HEK293 (cell line): ENCODE measurements around the gene GAS7.
"Not testable (repeated sequence)": the region's sequence is repeated elsewhere in the genome, so short reads cannot be mapped to it uniquely, and the experiment has no call there.

Experiments used
- CTCF ChIA-PET: fragments of 350-600 bp; formaldehyde crosslinking; extraction: SDS; loops from one replicate; lab custom pipeline; 2021; ENCODE audit warnings: antibody characterized with exemption; lab: Yijun Ruan, JAX
- POLR2A ChIA-PET: fragments of 300-600 bp; formaldehyde crosslinking; extraction: SDS; loops from one replicate; lab custom pipeline; 2020; ENCODE audit warnings: antibody characterized with exemption, inconsistent platforms; lab: Yijun Ruan, JAX
- H3K27ac ChIP-seq: fragments of 200-500 bp; sonication (Bioruptor generic); 2 replicates; pipeline ENCODE4 v1.5.1; 2014; ENCODE audit warnings: low read depth, low read length, control low read depth, inconsistent platforms; ENCODE audit errors: extremely low read depth
- H3K36me3 ChIP-seq, 2 experiments: fragments of 200-500 bp in 1 of 2; sonication (Bioruptor generic) in 1 of 2; 1 replicate in 1 of 2; 2 replicates in 1 of 2; pipeline ENCODE4 v1.5.1; 2014 to 2017; ENCODE audit warnings: inconsistent platforms in 2 of 2, low read length in 2 of 2; ENCODE audit not compliant: control insufficient read depth in 2 of 2, insufficient read depth in 1 of 2
- H3K4me1 ChIP-seq: fragments of 200-500 bp; sonication (Bioruptor generic); 2 replicates; pipeline ENCODE4 v1.5.1; 2014; ENCODE audit warnings: mild to moderate bottlenecking, low read length, inconsistent platforms; ENCODE audit not compliant: control insufficient read depth, insufficient read depth
- H3K4me3 ChIP-seq: 2 replicates; pipeline ENCODE4 v1.5.1; 2011; ENCODE audit warnings: low read depth, mild to moderate bottlenecking, control low read depth, low read length, moderate library complexity
- H3K9me3 ChIP-seq: fragments of 200-500 bp; sonication (Bioruptor generic); 2 replicates; pipeline ENCODE4 v1.5.1; 2014; ENCODE audit warnings: low read depth, low read length, inconsistent platforms; ENCODE audit not compliant: control insufficient read depth, insufficient read depth
- IKZF3 ChIP-seq: fragments of 450-650 bp; IDR thresholded peaks from 2 replicates; pipeline ENCODE4 v1.5.0; 2018; ENCODE audit warnings: missing biosample characterization, mild to moderate bottlenecking, missing genetic modification characterization, moderate library complexity
- MZF1 ChIP-seq: fragments of 450-650 bp; formaldehyde crosslinking; IDR thresholded peaks from 2 replicates; pipeline ENCODE4 v1.5.1; 2017; ENCODE audit warnings: missing biosample characterization, missing genetic modification characterization, borderline replicate concordance
- SALL2 ChIP-seq: fragments of 450-650 bp; formaldehyde crosslinking; IDR thresholded peaks from 2 replicates; pipeline ENCODE4 v1.5.0; 2017; ENCODE audit warnings: missing biosample characterization, mild to moderate bottlenecking, missing genetic modification characterization, borderline replicate concordance
- SCRT2 ChIP-seq: fragments of 450-650 bp; formaldehyde crosslinking; IDR thresholded peaks from 2 replicates; pipeline ENCODE4 v1.5.1; 2016; ENCODE audit warnings: missing biosample characterization, missing genetic modification characterization
- WT1 ChIP-seq: fragments of 450-650 bp; formaldehyde crosslinking; IDR thresholded peaks from 2 replicates; pipeline ENCODE4 v1.5.1; 2016; ENCODE audit warnings: missing biosample characterization, missing genetic modification characterization
- ZEB2 ChIP-seq: fragments of 450-650 bp; formaldehyde crosslinking; IDR thresholded peaks from 2 replicates; pipeline ENCODE4 v1.5.1; 2016; ENCODE audit warnings: missing biosample characterization, missing genetic modification characterization
- ZIC2 ChIP-seq: fragments of 450-650 bp; formaldehyde crosslinking; IDR thresholded peaks from 2 replicates; pipeline ENCODE4 v1.5.1; 2016; ENCODE audit warnings: missing biosample characterization, missing genetic modification characterization
- ZNF18 ChIP-seq: fragments of 450-650 bp; formaldehyde crosslinking; IDR thresholded peaks from 2 replicates; pipeline ENCODE4 v1.5.1; 2016; ENCODE audit warnings: missing biosample characterization, missing genetic modification characterization
- ZNF341 ChIP-seq: fragments of 450-650 bp; formaldehyde crosslinking; IDR thresholded peaks from 2 replicates; pipeline ENCODE4; 2016; ENCODE audit warnings: low read depth, missing biosample characterization, missing genetic modification characterization
- ZNF362 ChIP-seq: fragments of 450-650 bp; formaldehyde crosslinking; IDR thresholded peaks from 2 replicates; pipeline ENCODE4 v1.5.1; 2016; ENCODE audit warnings: missing biosample characterization, missing genetic modification characterization
- ZNF37A ChIP-seq: fragments of 450-650 bp; IDR thresholded peaks from 2 replicates; pipeline ENCODE4 v1.5.1; 2018; ENCODE audit warnings: missing biosample characterization, missing genetic modification characterization
- ZNF391 ChIP-seq: fragments of 450-650 bp; formaldehyde crosslinking; IDR thresholded peaks from 2 replicates; pipeline ENCODE4 v1.5.1; 2016; ENCODE audit warnings: low read depth, missing biosample characterization, missing genetic modification characterization, borderline replicate concordance
- ZNF394 ChIP-seq: fragments of 450-650 bp; formaldehyde crosslinking; IDR thresholded peaks from 2 replicates; pipeline ENCODE4 v1.5.1; 2016; ENCODE audit warnings: missing biosample characterization, missing genetic modification characterization, mild to moderate bottlenecking, moderate library complexity, borderline replicate concordance
- ZNF529 ChIP-seq: fragments of 450-650 bp; formaldehyde crosslinking; IDR thresholded peaks from 2 replicates; pipeline ENCODE4 v1.5.1; 2017; ENCODE audit warnings: missing genetic modification characterization, missing biosample characterization; ENCODE audit not compliant: insufficient replicate concordance
- ZNF560 ChIP-seq: fragments of 450-650 bp; formaldehyde crosslinking; IDR thresholded peaks from 2 replicates; pipeline ENCODE4 v1.5.1; 2017; ENCODE audit warnings: missing biosample characterization, missing genetic modification characterization, borderline replicate concordance
- ZNF561 ChIP-seq: fragments of 450-650 bp; IDR thresholded peaks from 2 replicates; pipeline ENCODE4 v1.5.1; 2018; ENCODE audit warnings: missing biosample characterization, missing genetic modification characterization, borderline replicate concordance
- ZNF654 ChIP-seq: fragments of 450-650 bp; formaldehyde crosslinking; IDR thresholded peaks from 2 replicates; pipeline ENCODE4 v1.5.1; 2016; ENCODE audit warnings: low read depth, missing biosample characterization, missing genetic modification characterization
- ZNF777 ChIP-seq: fragments of 450-650 bp; formaldehyde crosslinking; IDR thresholded peaks from 2 replicates; pipeline ENCODE4 v1.5.1; 2017; ENCODE audit warnings: missing biosample characterization, missing genetic modification characterization, borderline replicate concordance
- ZNF792 ChIP-seq: fragments of 450-650 bp; formaldehyde crosslinking; IDR thresholded peaks from 2 replicates; pipeline ENCODE4 v1.5.1; 2016; ENCODE audit warnings: missing biosample characterization, missing genetic modification characterization
- TF ChIP-seq, protein P1 (sequence below): fragments of 450-650 bp; formaldehyde crosslinking; IDR thresholded peaks from 2 replicates; pipeline ENCODE4 v1.5.1; 2016; ENCODE audit warnings: missing biosample characterization, missing genetic modification characterization

Gene GAS7

DNA sequence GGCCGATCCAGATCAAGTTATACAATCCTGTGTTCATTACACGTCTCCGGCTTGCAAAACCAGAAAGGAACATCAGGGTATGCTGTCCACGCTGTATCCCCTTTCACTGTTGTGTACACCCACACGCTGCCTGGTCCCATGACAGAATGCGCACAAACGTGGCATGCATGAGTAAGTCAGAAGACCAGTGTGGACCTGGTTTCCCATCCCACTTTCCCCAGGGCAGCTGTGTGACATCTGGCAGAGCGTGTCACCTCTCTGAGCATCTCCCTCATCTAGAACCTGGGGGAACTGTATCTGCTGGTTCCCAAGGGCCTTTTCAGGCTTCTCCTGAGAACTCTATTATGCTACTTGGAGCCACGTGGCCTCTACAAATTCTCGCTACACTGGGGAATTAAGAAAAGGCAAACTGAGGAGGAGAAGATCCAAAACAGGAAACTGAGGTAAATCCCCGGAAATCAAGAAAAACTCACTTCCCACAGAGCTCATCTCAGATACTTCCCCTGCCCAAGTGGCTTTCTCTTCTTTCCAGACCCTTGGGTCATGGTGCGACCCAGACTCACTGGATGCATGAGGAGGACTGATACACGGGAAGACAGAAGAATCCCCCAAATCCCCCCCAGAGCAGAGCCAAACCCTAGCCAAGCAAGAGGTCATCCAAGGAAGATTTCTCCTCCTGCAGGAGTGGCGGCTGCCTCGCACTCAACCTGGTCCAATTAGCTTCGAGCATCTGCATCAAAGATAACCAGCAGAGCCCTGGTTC is 139.3 kb downstream of the GAS7 start:
- H3K27ac ChIP-seq, result no peak overlapping the region
- POLR2A ChIA-PET, result no interaction called here

GRCh38 chr17:10057466-10057865 is 140.9 kb downstream of the GAS7 start:
- CTCF ChIA-PET, H3K4me1 ChIP-seq, H3K4me3 ChIP-seq, H3K27ac ChIP-seq, H3K9me3 ChIP-seq, H3K36me3 ChIP-seq, POLR2A ChIA-PET: not testable (repeated sequence)

More for the DNA sequence above, 139.3 kb downstream of the GAS7 start:
- Histone ChIP-seq H3K4me3 (no peak overlapping the region), H3K9me3 (no peaks in the 10 kb centered on the region), H3K4me1 (no peaks in the 10 kb centered on the region), H3K36me3 (no peaks in the 10 kb centered on the region)
- CTCF ChIA-PET, result no interaction called here
- no peak for TF ChIP-seq ZNF391 (tag by site-specific recombination)
- no peak for TF ChIP-seq ZNF18 (tag by site-specific recombination)
- TF ChIP-seq ZNF560, result no peak

- ChIA-PET CTCF (interaction anchor here (0.7 kb wide), 1 partner anchor 10 kb away, joined by 3 read pairs; no protein-coding TSS in a partner anchor), POLR2A (no interaction called here)
- Histone ChIP-seq H3K9me3 (no peaks in the 10 kb centered on the region), H3K27ac (no peak overlapping the region), H3K4me1 (peaks cover 14% of the 10 kb centered on the region), H3K4me3 (no peak overlapping the region), H3K36me3 (no peaks in the 10 kb centered on the region)
- TF ChIP-seq WT1 (tag by site-specific recombination), result no peak
- no peak for TF ChIP-seq SCRT2 (tag by site-specific recombination)
- no peak for TF ChIP-seq SALL2 (tag by site-specific recombination)
- TF ChIP-seq ZNF394 (tag by site-specific recombination), result no peak
- TF ChIP-seq ZNF561 (tag by site-specific recombination), result no peak
- TF ChIP-seq ZIC2 (tag by site-specific recombination), result no peak
- TF ChIP-seq, protein P1, sequence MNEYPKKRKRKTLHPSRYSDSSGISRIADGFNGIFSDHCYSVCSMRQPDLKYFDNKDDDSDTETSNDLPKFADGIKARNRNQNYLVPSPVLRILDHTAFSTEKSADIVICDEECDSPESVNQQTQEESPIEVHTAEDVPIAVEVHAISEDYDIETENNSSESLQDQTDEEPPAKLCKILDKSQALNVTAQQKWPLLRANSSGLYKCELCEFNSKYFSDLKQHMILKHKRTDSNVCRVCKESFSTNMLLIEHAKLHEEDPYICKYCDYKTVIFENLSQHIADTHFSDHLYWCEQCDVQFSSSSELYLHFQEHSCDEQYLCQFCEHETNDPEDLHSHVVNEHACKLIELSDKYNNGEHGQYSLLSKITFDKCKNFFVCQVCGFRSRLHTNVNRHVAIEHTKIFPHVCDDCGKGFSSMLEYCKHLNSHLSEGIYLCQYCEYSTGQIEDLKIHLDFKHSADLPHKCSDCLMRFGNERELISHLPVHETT (tag by site-specific recombination), result no peak
- TF ChIP-seq ZNF777 (tag by site-specific recombination), result no peak
- TF ChIP-seq ZNF341, result no peak
- no peak for TF ChIP-seq ZNF654
- TF ChIP-seq ZNF362 (tag by site-specific recombination), result no peak
- no peak for TF ChIP-seq ZEB2
- TF ChIP-seq MZF1 (tag by site-specific recombination), result no peak
- TF ChIP-seq IKZF3 (tag by site-specific recombination), result no peak
- no peak for TF ChIP-seq ZNF529 (tag by site-specific recombination)
- no peak for TF ChIP-seq ZNF792 (tag by site-specific recombination)
- TF ChIP-seq ZNF37A (tag by site-specific recombination), result no peak
Observed at GRCh38 chr17:10055262-10055975, 143.0 kb downstream of the GAS7 start.
